A549 (cell line): ENCODE results near the gene KCTD21.

Experiments
- CEBPB ChIP-seq, 2 experiments: fragments of >200 bp in 1 of 2; sonication (Bioruptor Twin) in 1 of 2; formaldehyde crosslinking in 1 of 2; IDR thresholded peaks; 2 replicates each; pipeline ENCODE4 v1.6.1; 2012 to 2016
- CTCF ChIP-seq: fragments of >200 bp; sonication (Bioruptor Twin); formaldehyde crosslinking; IDR thresholded peaks from 3 replicates; pipeline ENCODE4 v1.5.1; 2016
- ELK1 ChIP-seq: fragments of 150-350 bp; IDR thresholded peaks from 2 replicates; pipeline ENCODE4 v1.6.1; 2014; ENCODE audit warnings: low read depth, mild to moderate bottlenecking, low read length
- HOXA7 ChIP-seq: fragments of 250-450 bp; sonication (Bioruptor Pico); IDR thresholded peaks from 2 replicates; pipeline ENCODE4 v1.5.0; 2020; ENCODE audit warnings: mild to moderate bottlenecking, moderate library complexity
- KDM1A ChIP-seq: fragments of 200-600 bp; sonication (generic); IDR thresholded peaks from 2 replicates; pipeline ENCODE4 v1.6.1; 2016; ENCODE audit warnings: low read depth, mild to moderate bottlenecking
- MAFK ChIP-seq: fragments of 450-650 bp; IDR thresholded peaks from 2 replicates; pipeline ENCODE4 v1.6.1; 2014; ENCODE audit not compliant: partially characterized antibody
- MAX ChIP-seq: IDR thresholded peaks from 2 replicates; pipeline ENCODE4 v1.6.1; 2012
- USF2 ChIP-seq: fragments of 450-650 bp; IDR thresholded peaks from 2 replicates; pipeline ENCODE4 v1.6.1; 2014; ENCODE audit warnings: antibody characterized with exemption
- ZFP36 ChIP-seq: fragments of 450-650 bp; IDR thresholded peaks from 2 replicates; pipeline ENCODE4 v1.6.1; 2014; ENCODE audit warnings: borderline replicate concordance; ENCODE audit not compliant: partially characterized antibody

- TF ChIP-seq MAX (no peak), MAFK (no peak), ELK1 (no peak), USF2 (no peak), HOXA7 (CRISPR knock-in tag) (no peak), ZFP36 (no peak), CEBPB (IDR thresholded peaks at IDR 0.05) (no peak), CTCF (no peak), KDM1A (no peak)
These were observed 20.1 kb upstream of the KCTD21 start for GRCh38 chr11:78208257-78209165.
